Neural cell (in vitro differentiated cells): ENCODE results near the gene ARHGAP42.

Experiments
- CTCF ChIP-seq: fragments of 450-650 bp; IDR thresholded peaks from 2 replicates; pipeline ENCODE4 v1.5.1; 2014; ENCODE audit warnings: antibody characterized with exemption, mild to moderate bottlenecking, moderate library complexity; ENCODE audit not compliant: poor library complexity, severe bottlenecking
- EP300 ChIP-seq: fragments of 450-650 bp; conservative IDR thresholded peaks from 2 replicates; pipeline ENCODE4 v1.6.1; 2014; ENCODE audit warnings: antibody characterized with exemption, mild to moderate bottlenecking, moderate library complexity; ENCODE audit not compliant: poor library complexity, severe bottlenecking
- EZH2 ChIP-seq: fragments of 200-600, 300-800 bp; shearing (Covaris generic), sonication (generic); IDR thresholded peaks from 2 replicates; pipeline ENCODE4 v1.6.1; 2014; ENCODE audit warnings: antibody characterized with exemption, low read length, borderline replicate concordance, mild to moderate bottlenecking; ENCODE audit not compliant: insufficient read depth, poor library complexity, severe bottlenecking
- MXI1 ChIP-seq: fragments of 450-650 bp; conservative IDR thresholded peaks from 2 replicates; pipeline ENCODE4 v1.6.1; 2014; ENCODE audit warnings: antibody characterized with exemption, mild to moderate bottlenecking; ENCODE audit not compliant: poor library complexity, severe bottlenecking
- POLR2AphosphoS5 ChIP-seq: IDR thresholded peaks from 2 replicates; pipeline ENCODE4 v1.6.1; 2012
- RAD21 ChIP-seq: fragments of 450-650 bp; conservative IDR thresholded peaks from 2 replicates; pipeline ENCODE4 v1.6.1; 2014; ENCODE audit warnings: antibody characterized with exemption, mild to moderate bottlenecking, moderate library complexity
- SMC3 ChIP-seq: fragments of 450-650 bp; conservative IDR thresholded peaks from 2 replicates; pipeline ENCODE4 v1.6.1; 2014; ENCODE audit warnings: antibody characterized with exemption, mild to moderate bottlenecking, moderate library complexity; ENCODE audit not compliant: poor library complexity
- TAF1 ChIP-seq: IDR thresholded peaks from 2 replicates; pipeline ENCODE4 v1.6.1; 2012; ENCODE audit warnings: low read depth
- TF ChIP-seq, protein P1 (sequence below): IDR thresholded peaks from 2 replicates; pipeline ENCODE4 v1.6.1; 2012; ENCODE audit warnings: borderline replicate concordance

GRCh38 chr11:101031713-101032112 lies 344.6 kb downstream of the ARHGAP42 start:
- TF ChIP-seq CTCF, result no peak
- no peak for TF ChIP-seq TAF1
- TF ChIP-seq POLR2AphosphoS5, result no peak
- no peak for TF ChIP-seq EP300
- TF ChIP-seq, protein P1, sequence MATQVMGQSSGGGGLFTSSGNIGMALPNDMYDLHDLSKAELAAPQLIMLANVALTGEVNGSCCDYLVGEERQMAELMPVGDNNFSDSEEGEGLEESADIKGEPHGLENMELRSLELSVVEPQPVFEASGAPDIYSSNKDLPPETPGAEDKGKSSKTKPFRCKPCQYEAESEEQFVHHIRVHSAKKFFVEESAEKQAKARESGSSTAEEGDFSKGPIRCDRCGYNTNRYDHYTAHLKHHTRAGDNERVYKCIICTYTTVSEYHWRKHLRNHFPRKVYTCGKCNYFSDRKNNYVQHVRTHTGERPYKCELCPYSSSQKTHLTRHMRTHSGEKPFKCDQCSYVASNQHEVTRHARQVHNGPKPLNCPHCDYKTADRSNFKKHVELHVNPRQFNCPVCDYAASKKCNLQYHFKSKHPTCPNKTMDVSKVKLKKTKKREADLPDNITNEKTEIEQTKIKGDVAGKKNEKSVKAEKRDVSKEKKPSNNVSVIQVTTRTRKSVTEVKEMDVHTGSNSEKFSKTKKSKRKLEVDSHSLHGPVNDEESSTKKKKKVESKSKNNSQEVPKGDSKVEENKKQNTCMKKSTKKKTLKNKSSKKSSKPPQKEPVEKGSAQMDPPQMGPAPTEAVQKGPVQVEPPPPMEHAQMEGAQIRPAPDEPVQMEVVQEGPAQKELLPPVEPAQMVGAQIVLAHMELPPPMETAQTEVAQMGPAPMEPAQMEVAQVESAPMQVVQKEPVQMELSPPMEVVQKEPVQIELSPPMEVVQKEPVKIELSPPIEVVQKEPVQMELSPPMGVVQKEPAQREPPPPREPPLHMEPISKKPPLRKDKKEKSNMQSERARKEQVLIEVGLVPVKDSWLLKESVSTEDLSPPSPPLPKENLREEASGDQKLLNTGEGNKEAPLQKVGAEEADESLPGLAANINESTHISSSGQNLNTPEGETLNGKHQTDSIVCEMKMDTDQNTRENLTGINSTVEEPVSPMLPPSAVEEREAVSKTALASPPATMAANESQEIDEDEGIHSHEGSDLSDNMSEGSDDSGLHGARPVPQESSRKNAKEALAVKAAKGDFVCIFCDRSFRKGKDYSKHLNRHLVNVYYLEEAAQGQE, result no peak
- no peak for TF ChIP-seq EZH2
- TF ChIP-seq RAD21, result no peak
- TF ChIP-seq MXI1, result no peak
- TF ChIP-seq SMC3, result no peak
